ENCODE data around the gene SERPINE1.
"Not testable (repeated sequence)": the region's sequence is repeated elsewhere in the genome, so short reads cannot be mapped to it uniquely, and the experiment has no call there.

Gene SERPINE1

GRCh38 chr7:101104193-101104713 lies 22.7 kb upstream of the SERPINE1 start:
- no peak overlapping the region for H2AFZ ChIP-seq (ENCODE audit: low read depth, low read length, severe bottlenecking)
- H3K4me3 ChIP-seq (ENCODE audit: insufficient read depth, low read length, poor library complexity, severe bottlenecking) = no peak overlapping the region
- no peaks in the 10 kb centered on the region for H3K27me3 ChIP-seq (ENCODE audit: low read length)
- no peaks in the 10 kb centered on the region for H3F3A ChIP-seq (ENCODE audit: insufficient read depth)
- H3K9me2 ChIP-seq (replicated peaks; ENCODE audit: insufficient read depth, low read length) = no peaks in the 10 kb centered on the region
- no peaks in the 10 kb centered on the region for H3K79me2 ChIP-seq (ENCODE audit: insufficient read depth, low read length)
- TF ChIP-seq CTCF (IDR thresholded peaks at IDR 0.05; ENCODE audit: insufficient read depth, low read length, poor library complexity, severe bottlenecking) (no peak), EZH2phosphoT487 (conservative IDR thresholded peaks at IDR 0.05; ENCODE audit: low read length) (no peak)
- no peaks in the 10 kb centered on the region for H3K36me3 ChIP-seq (ENCODE audit: low read length)
- H4K20me1 ChIP-seq (ENCODE audit: low read depth, low read length) = no peaks in the 10 kb centered on the region
- H3K4me2 ChIP-seq (ENCODE audit: low read depth, low read length, poor library complexity, severe bottlenecking) = no peak overlapping the region
- H3K9ac ChIP-seq (ENCODE audit: low read length) = no peak overlapping the region
- no peaks in the 10 kb centered on the region for H3K9me3 ChIP-seq (ENCODE audit: insufficient read depth, low read length)
- H3K27ac ChIP-seq (ENCODE audit: low read depth, low read length) = no peak overlapping the region

GRCh38 chr7:101104799-101105198 lies 22.1 kb upstream of the SERPINE1 start:
- H3K27ac ChIP-seq (ENCODE audit: low read depth, low read length) = no peak overlapping the region
- no peak overlapping the region for H2AFZ ChIP-seq (ENCODE audit: low read depth, low read length, severe bottlenecking)
- no peak overlapping the region for H3K4me3 ChIP-seq (ENCODE audit: insufficient read depth, low read length, poor library complexity, severe bottlenecking)
- TF ChIP-seq CTCF (IDR thresholded peaks at IDR 0.05; ENCODE audit: insufficient read depth, low read length, poor library complexity, severe bottlenecking) = no peak
- no peak for TF ChIP-seq EZH2phosphoT487 (conservative IDR thresholded peaks at IDR 0.05; ENCODE audit: low read length)
- no peaks in the 10 kb centered on the region for H3K27me3 ChIP-seq (ENCODE audit: low read length)
- H3K79me2 ChIP-seq (ENCODE audit: insufficient read depth, low read length) = no peaks in the 10 kb centered on the region
- H3F3A ChIP-seq (ENCODE audit: insufficient read depth) = no peaks in the 10 kb centered on the region
- no peaks in the 10 kb centered on the region for H3K9me3 ChIP-seq (ENCODE audit: insufficient read depth, low read length)
- H3K36me3 ChIP-seq (ENCODE audit: low read length) = no peaks in the 10 kb centered on the region
- H3K4me2 ChIP-seq (ENCODE audit: low read depth, low read length, poor library complexity, severe bottlenecking) = no peak overlapping the region
- no peaks in the 10 kb centered on the region for H4K20me1 ChIP-seq (ENCODE audit: low read depth, low read length)
- H3K9me2 ChIP-seq (replicated peaks; ENCODE audit: insufficient read depth, low read length) = no peaks in the 10 kb centered on the region
- H3K9ac ChIP-seq (ENCODE audit: low read length) = no peak overlapping the region

GRCh38 chr7:101105248-101105647 lies 21.7 kb upstream of the SERPINE1 start:
- H3K4me2 ChIP-seq (ENCODE audit: low read depth, low read length, poor library complexity, severe bottlenecking); H3K9ac ChIP-seq (ENCODE audit: low read length); H3K79me2 ChIP-seq (ENCODE audit: insufficient read depth, low read length); H3K27ac ChIP-seq (ENCODE audit: low read depth, low read length); H3K9me2 ChIP-seq (replicated peaks; ENCODE audit: insufficient read depth, low read length); H3F3A ChIP-seq (ENCODE audit: insufficient read depth); H3K9me3 ChIP-seq (ENCODE audit: insufficient read depth, low read length); H3K27me3 ChIP-seq (ENCODE audit: low read length); H2AFZ ChIP-seq (ENCODE audit: low read depth, low read length, severe bottlenecking); H4K20me1 ChIP-seq (ENCODE audit: low read depth, low read length); H3K4me3 ChIP-seq (ENCODE audit: insufficient read depth, low read length, poor library complexity, severe bottlenecking); H3K36me3 ChIP-seq (ENCODE audit: low read length): not testable (repeated sequence)

GRCh38 chr7:101106386-101106785 lies 20.5 kb upstream of the SERPINE1 start:
- Histone ChIP-seq H3K27me3 (ENCODE audit: low read length) (no peaks in the 10 kb centered on the region), H3K9ac (ENCODE audit: low read length) (no peak overlapping the region), H3K9me2 (replicated peaks; ENCODE audit: insufficient read depth, low read length) (no peaks in the 10 kb centered on the region), H3K9me3 (ENCODE audit: insufficient read depth, low read length) (no peaks in the 10 kb centered on the region), H3K4me3 (ENCODE audit: insufficient read depth, low read length, poor library complexity, severe bottlenecking) (no peak overlapping the region), H3K4me2 (ENCODE audit: low read depth, low read length, poor library complexity, severe bottlenecking) (no peak overlapping the region), H3K27ac (ENCODE audit: low read depth, low read length) (no peak overlapping the region), H3K79me2 (ENCODE audit: insufficient read depth, low read length) (no peaks in the 10 kb centered on the region), H2AFZ (ENCODE audit: low read depth, low read length, severe bottlenecking) (no peak overlapping the region), H3F3A (ENCODE audit: insufficient read depth) (no peaks in the 10 kb centered on the region), H3K36me3 (ENCODE audit: low read length) (no peaks in the 10 kb centered on the region), H4K20me1 (ENCODE audit: low read depth, low read length) (no peaks in the 10 kb centered on the region)
- TF ChIP-seq EZH2phosphoT487 (conservative IDR thresholded peaks at IDR 0.05; ENCODE audit: low read length) = no peak
- TF ChIP-seq CTCF (IDR thresholded peaks at IDR 0.05; ENCODE audit: insufficient read depth, low read length, poor library complexity, severe bottlenecking) = no peak

Measured in SU-DHL-6 (cell line).